ENCODE results near the gene FPR1.

FPR1 gene

DNA sequence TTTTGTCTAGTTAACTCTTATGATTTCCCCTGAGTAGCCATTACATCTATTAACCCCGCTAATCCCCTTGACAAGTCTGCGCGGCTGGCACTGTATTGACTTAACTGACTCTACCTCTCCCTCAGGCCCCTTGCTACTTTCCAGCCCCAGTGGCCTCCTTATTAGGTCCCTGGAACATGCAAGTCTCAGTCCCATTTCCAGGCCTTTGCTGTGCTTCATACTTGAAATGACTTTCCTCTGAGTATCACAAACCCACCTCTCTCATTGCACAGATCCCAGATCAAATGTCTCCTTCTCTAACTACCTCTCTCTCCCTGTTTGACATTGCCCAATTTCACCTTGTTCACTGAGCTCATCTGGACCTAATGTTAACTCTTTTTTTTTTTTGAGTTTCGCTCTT, 45.4 kb downstream of the FPR1 start:
- TF ChIP-seq, protein P1, sequence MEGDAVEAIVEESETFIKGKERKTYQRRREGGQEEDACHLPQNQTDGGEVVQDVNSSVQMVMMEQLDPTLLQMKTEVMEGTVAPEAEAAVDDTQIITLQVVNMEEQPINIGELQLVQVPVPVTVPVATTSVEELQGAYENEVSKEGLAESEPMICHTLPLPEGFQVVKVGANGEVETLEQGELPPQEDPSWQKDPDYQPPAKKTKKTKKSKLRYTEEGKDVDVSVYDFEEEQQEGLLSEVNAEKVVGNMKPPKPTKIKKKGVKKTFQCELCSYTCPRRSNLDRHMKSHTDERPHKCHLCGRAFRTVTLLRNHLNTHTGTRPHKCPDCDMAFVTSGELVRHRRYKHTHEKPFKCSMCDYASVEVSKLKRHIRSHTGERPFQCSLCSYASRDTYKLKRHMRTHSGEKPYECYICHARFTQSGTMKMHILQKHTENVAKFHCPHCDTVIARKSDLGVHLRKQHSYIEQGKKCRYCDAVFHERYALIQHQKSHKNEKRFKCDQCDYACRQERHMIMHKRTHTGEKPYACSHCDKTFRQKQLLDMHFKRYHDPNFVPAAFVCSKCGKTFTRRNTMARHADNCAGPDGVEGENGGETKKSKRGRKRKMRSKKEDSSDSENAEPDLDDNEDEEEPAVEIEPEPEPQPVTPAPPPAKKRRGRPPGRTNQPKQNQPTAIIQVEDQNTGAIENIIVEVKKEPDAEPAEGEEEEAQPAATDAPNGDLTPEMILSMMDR (IDR thresholded peaks at IDR 0.05; ENCODE audit: control extremely low read depth, extremely low read depth, low read depth, missing control alignments) = no peak
- ChIA-PET CTCF (interaction anchor here (1.7 kb wide), 1 partner anchor 45 kb away, joined by 5 read pairs; no protein-coding TSS in a partner anchor), POLR2A (no interaction called here)
- DNase-seq (ENCODE audit: extremely low spot score) = no peak

DNA sequence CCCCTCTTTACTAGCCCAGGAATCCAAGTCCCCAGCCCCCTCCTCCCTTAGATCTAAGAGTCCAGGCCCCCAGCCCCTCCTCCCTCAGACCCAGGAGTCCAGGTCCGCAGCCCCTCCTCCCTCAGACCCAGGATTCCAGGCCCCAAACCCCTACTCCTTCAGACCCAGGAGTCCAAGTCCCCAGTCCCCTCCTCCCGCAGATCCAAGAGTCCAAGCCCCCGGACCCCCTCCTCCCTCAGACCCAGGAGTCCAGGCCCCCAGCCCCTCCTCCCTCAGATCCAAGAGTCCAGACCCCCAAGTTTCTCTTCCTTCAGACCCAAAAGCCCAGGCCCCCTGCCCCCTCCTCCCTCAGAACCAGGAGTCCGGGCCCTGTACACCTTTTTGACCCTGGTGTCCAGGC, 47.1 kb downstream of the FPR1 start:
- POLR2A ChIA-PET = no interaction called here
- CTCF ChIA-PET = interaction anchor here (1.2 to 1.8 kb wide), 4 partner anchors 10 to 73 kb away, joined by 4 to 5 read pairs (median 4); no protein-coding TSS in a partner anchor

DNA sequence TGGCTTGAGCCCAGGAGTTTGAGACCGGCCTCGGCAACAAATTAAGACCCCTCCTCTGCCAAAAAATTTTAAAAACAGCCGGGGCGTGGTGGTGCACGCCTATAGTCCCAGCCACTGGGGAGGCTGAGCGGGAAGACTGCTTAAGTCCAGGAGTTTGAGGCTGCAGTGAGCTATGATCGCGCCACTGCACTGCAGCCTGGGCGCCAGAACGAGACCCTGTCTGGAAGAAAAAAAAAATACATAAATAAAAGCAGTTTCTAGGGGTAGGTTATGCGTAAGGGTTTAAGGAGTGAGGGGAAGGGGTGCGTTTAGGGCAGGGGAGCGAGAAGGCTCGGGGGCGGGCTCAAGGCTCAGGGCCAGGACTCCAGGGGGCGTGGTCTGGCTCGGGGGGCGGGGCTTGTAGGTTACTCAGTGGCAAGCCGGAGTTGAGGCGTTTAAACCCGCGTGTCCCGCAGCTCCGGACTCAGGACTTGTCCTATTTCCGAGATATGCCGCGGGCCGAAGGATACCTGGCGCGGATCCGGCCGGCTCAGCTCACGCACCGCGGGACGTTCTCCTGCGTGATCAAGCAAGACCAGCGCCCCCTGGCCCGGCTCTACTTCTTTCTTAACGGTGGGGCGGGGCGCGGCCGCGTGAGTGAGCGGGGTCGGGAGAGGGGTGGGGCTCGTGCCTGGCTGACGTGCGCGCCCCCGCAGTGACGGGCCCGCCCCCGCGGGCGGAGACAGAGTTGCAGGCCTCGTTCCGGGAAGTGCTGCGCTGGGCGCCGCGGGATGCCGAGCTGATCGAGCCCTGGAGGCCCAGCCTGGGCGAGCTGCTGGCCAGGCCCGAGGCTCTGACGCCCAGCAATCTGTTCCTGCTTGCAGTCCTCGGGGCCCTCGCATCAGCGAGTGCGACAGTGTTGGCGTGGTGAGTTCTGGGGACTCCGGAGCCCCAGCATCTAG, 47.8 kb downstream of the FPR1 start:
- POLR2A ChIA-PET = interaction anchor here (0.8 kb wide), 1 partner anchor 9 kb away, joined by 3 read pairs; no protein-coding TSS in a partner anchor
- CTCF ChIA-PET = interaction anchor here (0.6 to 1.8 kb wide), 9 partner anchors 9 to 231 kb away, joined by 3 to 5 read pairs (median 4); no protein-coding TSS in a partner anchor

More for the DNA sequence above, 47.1 kb downstream of the FPR1 start:
- no peak for DNase-seq (ENCODE audit: extremely low spot score)
- TF ChIP-seq, protein P1 (IDR thresholded peaks at IDR 0.05; ENCODE audit: control extremely low read depth, extremely low read depth, low read depth, missing control alignments) = no peak

DNA sequence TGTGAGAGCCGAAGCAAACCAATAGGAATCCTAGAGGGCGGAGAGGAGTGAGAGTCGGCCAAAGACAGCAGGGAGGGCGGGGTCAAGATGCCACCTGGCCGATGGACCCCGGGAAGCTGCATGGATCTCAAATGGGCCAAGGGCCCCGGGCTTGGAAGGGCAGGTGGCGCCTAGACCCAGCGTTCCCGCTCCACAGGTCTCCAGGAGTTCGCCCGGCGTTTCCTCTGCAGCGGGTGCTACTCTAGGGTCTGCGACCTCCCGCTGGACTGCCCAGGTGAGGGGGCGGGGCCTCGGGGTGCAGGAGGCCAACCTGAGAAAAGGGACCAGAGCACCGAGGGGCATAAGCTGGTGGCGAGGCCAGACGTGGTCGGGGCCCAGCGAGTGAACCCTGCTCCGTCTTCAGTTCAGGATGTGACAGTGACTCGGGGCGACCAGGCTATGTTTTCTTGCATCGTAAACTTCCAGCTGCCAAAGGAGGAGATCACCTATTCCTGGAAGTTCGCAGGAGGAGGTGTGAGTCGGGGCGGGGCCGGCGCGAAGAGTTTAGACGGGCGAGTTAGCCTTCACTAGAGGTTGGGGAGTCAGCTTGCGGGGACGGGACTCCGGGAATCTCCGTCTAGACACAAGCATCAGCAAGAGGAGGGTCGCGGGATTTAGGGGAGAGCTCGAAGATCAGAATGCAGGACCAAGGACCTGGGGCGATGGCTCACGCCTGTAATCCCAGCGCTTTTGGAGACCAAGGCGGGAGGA, 48.7 kb downstream of the FPR1 start:
- CTCF ChIA-PET = interaction anchor here (0.8 to 1.8 kb wide), 6 partner anchors 8 to 230 kb away, joined by 3 to 5 read pairs (median 4); no protein-coding TSS in a partner anchor
- TF ChIP-seq, protein P1 (IDR thresholded peaks at IDR 0.05; ENCODE audit: control extremely low read depth, extremely low read depth, low read depth, missing control alignments) = no peak
- peak; percentile 27 for DNase-seq (ENCODE audit: extremely low spot score)
- POLR2A ChIA-PET = interaction anchor here (0.8 kb wide), 1 partner anchor 10 kb away, joined by 3 read pairs; no protein-coding TSS in a partner anchor

More for the DNA sequence above, 47.8 kb downstream of the FPR1 start:
- peak; percentile 98 for DNase-seq (ENCODE audit: extremely low spot score)
- TF ChIP-seq, protein P1 (IDR thresholded peaks at IDR 0.05; ENCODE audit: control extremely low read depth, extremely low read depth, low read depth, missing control alignments) = no peak

DNA sequence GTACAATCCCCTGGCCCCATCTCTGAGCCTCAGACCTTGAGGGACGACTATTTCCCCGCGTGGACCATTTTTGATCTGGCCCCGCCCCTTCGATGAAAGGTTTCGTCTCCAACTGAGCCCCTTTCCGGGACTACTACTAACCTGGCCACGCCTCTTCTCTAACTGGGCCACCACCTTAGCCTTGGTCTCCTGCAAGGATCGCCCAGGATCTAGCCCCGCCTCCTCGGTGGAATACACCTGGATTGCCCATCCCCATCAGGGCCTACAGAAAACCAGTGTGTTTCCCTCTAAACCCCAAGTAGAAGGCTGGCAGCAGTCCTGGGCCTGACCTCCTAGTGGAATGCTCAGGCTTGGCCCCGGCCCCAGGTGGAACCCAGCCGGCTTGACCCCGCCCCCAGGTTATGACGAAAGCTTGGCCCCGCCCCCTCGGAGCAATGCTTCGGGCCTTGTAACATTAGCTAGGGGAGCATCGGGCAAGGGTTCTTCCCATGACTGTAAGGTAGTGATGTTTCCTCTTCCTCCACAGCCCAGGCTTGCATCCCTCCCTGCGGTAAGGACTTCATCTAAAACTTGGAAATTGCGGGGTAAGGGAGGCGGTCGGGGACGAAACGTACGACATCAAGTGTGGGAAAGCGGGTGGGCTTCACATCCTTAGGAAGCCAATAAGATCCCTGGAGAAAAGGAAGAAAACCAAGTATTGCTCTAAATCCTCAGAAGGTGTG, 49.4 kb downstream of the FPR1 start:
- ChIA-PET CTCF (interaction anchor here (1.2 to 1.4 kb wide), 2 partner anchors 13 to 75 kb away, joined by 3 read pairs; no protein-coding TSS in a partner anchor), POLR2A (no interaction called here)
- DNase-seq (ENCODE audit: extremely low spot score) = peak; percentile 28
- TF ChIP-seq, protein P1 (IDR thresholded peaks at IDR 0.05; ENCODE audit: control extremely low read depth, extremely low read depth, low read depth, missing control alignments) = no peak
